Measurements from ENCODE around the gene SLC22A7. TPM values are rescaled to one million over a fixed set of nuclear protein-coding genes. Genes with fewer than 3 reads are reported as not detected.

SLC22A7 gene, protein sequence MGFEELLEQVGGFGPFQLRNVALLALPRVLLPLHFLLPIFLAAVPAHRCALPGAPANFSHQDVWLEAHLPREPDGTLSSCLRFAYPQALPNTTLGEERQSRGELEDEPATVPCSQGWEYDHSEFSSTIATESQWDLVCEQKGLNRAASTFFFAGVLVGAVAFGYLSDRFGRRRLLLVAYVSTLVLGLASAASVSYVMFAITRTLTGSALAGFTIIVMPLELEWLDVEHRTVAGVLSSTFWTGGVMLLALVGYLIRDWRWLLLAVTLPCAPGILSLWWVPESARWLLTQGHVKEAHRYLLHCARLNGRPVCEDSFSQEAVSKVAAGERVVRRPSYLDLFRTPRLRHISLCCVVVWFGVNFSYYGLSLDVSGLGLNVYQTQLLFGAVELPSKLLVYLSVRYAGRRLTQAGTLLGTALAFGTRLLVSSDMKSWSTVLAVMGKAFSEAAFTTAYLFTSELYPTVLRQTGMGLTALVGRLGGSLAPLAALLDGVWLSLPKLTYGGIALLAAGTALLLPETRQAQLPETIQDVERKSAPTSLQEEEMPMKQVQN
- total RNA-seq (2014; rRNA removed) = not detected in 2 replicates
- polyA plus RNA-seq (2012) = not detected

- no peak for DNase-seq (ENCODE audit: low read depth)
Observed at GRCh38 chr6:43297644-43298564, at the start of gene SLC22A7. SLC22A7 (plus strand) TSS chr6:43298260; CDS start chr6:43298359, 99 bp downstream.

- DNase-seq (ENCODE audit: low read depth) = no peak
Observed at GRCh38 chr6:43248791-43249190, 49.3 kb upstream of the SLC22A7 start.

- no peak for DNase-seq (ENCODE audit: low read depth)
Observed at GRCh38 chr6:43250992-43251373, 47.1 kb upstream of the SLC22A7 start.

DNA sequence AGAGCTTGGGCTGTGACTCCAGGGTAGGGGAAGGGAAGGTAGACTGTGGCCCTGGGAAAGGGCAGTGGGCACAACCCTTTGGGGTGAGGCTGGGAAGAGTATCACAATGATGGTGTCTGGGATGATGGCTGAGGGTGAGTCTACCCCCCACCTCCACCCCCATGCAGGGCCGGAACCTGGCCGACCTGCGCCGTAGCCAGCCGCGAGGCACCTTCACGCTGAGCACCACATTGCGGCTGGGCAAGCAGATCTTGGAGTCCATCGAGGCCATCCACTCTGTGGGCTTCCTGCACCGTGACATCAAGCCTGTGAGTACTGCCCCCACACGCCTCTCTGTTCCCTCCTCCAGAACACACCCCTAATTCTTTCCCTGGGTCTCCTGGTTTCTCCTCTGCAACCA is 44.7 kb upstream of the SLC22A7 start:
- DNase-seq (ENCODE audit: low read depth) = no peak

- DNase-seq (ENCODE audit: low read depth) = no peak
Observed at GRCh38 chr6:43254138-43254817, 43.8 kb upstream of the SLC22A7 start.

DNA sequence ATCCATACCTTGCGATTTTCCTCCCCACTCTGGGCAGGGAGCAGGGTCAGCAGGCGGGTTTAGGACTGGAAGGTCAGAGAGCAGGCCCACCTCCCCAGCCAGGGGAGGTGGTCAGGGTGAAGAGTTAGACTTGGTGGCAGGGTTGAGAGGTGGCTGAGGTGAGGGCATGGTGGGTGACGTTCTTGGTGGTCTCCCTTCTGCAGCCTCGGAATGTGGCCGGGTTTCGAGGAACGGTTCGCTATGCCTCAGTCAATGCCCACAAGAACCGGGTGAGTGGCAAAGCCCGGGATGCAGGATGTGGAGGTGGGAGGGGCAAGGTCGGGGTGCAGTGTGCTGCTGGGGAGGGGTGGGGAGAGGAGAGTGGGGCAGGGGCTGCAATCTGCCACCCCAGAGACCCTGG is 43.2 kb upstream of the SLC22A7 start:
- no peak for DNase-seq (ENCODE audit: low read depth)

DNA sequence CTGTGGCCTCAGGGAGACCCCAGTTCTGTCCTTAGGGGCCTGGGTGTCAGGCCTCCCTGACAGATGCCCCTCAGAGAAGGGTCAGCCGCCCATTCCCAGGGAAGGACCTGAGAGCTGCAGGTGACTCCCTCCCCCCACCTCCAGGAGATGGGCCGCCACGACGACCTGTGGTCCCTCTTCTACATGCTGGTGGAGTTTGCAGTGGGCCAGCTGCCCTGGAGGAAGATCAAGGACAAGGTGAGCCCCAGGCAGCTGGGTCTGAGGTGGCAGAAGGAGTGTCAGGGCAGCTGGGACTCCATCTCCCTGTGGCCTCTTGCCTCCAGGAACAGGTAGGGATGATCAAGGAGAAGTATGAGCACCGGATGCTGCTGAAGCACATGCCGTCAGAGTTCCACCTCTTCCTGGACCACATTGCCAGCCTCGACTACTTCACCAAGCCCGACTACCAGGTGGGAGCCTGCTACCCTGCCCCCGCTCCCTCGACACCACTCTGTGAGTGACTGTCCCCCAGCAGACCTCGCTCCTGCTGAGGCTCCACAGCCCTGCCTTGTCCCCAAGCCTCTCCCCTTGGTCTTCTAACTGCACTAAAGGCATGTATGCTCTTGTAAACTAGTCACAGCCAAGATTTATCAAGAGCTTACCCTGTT is 42.5 kb upstream of the SLC22A7 start:
- DNase-seq (ENCODE audit: low read depth) = no peak

DNA sequence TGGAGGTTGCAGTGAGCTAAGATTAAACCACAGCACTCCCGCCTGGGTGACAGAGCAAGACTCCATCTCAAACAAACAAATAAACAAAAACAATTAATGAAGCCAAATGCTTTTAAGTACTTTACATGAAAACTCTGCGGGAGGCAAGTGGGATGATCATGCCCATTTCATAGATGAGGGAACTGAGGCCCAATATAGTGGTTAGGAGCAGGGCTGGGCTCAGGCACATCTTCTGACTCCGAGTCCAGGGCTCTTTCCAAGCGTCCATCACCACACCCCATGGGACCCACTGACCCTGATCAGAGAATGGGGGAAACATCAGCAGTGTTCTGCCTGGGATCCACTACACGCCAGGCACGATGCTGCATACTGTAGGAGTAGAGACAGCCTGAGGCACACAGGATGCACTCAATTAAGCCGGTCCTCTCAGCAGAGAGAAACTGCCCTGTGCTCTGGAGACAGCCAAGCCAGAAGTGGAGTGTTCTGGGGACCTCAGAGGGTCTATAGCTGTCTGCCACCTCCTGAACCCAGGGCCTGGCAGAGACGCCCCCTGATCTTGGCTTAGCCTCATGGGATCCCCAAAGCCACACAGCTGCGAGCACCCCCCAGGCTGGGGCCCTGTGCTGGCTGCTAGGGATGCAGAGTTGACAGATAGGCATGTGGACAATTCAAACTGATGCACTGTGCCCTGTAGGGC is 41.2 kb upstream of the SLC22A7 start:
- DNase-seq (ENCODE audit: low read depth) = no peak

- no peak for DNase-seq (ENCODE audit: low read depth)
Observed at GRCh38 chr6:43257367-43258145, 40.5 kb upstream of the SLC22A7 start.

GRCh38 chr6:43258180-43258579 is 39.9 kb upstream of the SLC22A7 start:
- no peak for DNase-seq (ENCODE audit: low read depth)

- no peak for DNase-seq (ENCODE audit: low read depth)
Observed at GRCh38 chr6:43258807-43259686, 39.0 kb upstream of the SLC22A7 start.

DNA sequence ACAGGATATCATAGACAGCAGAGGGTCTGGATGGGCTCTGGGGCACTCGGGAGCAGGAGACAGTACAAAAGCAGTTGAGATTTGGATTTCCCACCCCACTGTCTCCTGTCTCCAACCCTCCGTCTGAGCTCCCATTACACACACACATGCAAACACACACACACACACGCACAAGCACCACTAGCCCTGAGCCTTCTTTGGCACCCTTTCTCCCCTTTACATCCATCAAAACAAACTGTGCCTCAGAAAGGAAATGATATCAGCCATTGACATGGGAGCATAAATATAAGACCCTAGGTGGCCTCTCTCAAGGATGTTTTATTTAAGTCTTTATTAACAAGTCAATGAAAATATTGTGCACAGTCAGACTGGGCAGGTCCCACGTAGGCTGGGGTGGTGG is 37.3 kb upstream of the SLC22A7 start:
- no peak for DNase-seq (ENCODE audit: low read depth)

DNA sequence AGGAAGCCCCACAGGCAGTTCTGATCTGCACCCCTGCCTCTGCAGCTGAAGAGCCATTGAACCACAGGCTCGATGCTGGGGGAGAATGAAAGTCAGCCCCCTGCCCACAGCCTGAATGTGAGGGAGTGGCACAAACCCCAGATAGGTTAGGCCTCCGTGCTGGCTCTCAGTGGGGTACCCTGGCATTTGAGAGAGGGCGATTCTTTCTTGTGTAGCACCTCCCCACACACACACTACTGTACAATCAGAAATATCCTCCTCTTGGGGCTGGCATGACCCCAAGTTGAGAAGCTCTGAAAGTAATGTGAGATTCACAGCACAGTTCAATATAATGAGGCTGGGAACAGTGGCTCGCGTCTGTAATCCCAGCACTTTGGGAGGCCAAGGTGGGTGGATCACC is 36.9 kb upstream of the SLC22A7 start:
- no peak for DNase-seq (ENCODE audit: low read depth)

- no peak for DNase-seq (ENCODE audit: low read depth)
Observed at GRCh38 chr6:43262000-43262779, 35.9 kb upstream of the SLC22A7 start.

DNA sequence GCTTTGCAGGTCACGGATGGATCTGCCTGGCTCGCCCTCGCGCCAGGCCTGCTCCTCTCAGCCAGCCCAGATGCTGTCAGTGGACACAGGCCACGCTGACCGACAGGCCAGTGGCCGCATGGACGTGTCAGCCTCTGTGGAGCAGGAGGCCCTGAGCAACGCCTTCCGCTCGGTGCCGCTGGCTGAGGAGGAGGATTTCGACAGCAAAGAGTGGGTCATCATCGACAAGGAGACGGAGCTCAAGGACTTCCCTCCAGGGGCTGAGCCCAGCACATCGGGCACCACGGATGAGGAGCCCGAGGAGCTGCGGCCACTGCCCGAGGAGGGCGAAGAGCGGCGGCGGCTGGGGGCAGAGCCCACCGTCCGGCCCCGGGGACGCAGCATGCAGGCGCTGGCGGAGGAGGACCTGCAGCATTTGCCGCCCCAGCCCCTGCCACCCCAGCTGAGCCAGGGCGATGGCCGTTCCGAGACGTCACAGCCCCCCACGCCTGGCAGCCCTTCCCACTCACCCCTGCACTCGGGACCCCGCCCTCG is 35.2 kb upstream of the SLC22A7 start:
- DNase-seq (ENCODE audit: low read depth) = no peak

- peak; percentile 56 for DNase-seq (ENCODE audit: low read depth)
Observed at GRCh38 chr6:43263314-43264178, 34.5 kb upstream of the SLC22A7 start.
